HepG2 (cell line): Measurements from ENCODE around the gene NRG2. TPM values are rescaled to one million over a fixed set of nuclear protein-coding genes. Genes with fewer than 3 reads are reported as not detected.

Experiments
- ATAC-seq: fragments of 200-7000 bp; cut with Tn5 transposase; 3 replicates; pipeline ENCODE4 v1.9.1; 2020; ENCODE audit warnings: mild to moderate bottlenecking, moderate library complexity
- BruUV-seq: library from RNA; stranded (reverse); fragments of 400-500 nt; replicated peaks from 2 replicates; lab custom pipeline; 2021; lab: Mats Ljungman, UMichigan
- CTCF ChIA-PET: fragments of 300-600 bp; formaldehyde crosslinking; extraction: SDS; loops from one replicate; lab custom pipeline; 2021; ENCODE audit warnings: low total read pairs, inconsistent platforms, low intra/inter-chr PET ratio; lab: Yijun Ruan, JAX
- POLR2A ChIA-PET: fragments of 350-600 bp; sonication (Branson Sonifier 250); formaldehyde crosslinking; loops from one replicate; lab custom pipeline; 2020; ENCODE audit warnings: antibody characterized with exemption, inconsistent platforms; lab: Yijun Ruan, JAX
- DNase-seq: peaks from one replicate; pipeline ENCODE4 v3.0.0-alpha.2; 2015; ENCODE audit warnings: low spot score
- FAIRE-seq: peaks from 3 replicates; lab custom pipeline; 2011; peaks lifted over from hg19 to GRCh38; lab: Jason Lieb, UNC
- H2AFZ ChIP-seq: one replicate; pipeline ENCODE4 v1.6.1; 2011; ENCODE audit warnings: low read length, inconsistent platforms
- H3K27ac ChIP-seq: fragments of 300-600 bp; 3 replicates; pipeline ENCODE4 v1.8.0; 2011; ENCODE audit warnings: mixed run types, mild to moderate bottlenecking, mixed read lengths, low read length, inconsistent platforms; ENCODE audit not compliant: insufficient read depth; ENCODE audit errors: extremely low read length
- H3K27me3 ChIP-seq, 2 experiments: fragments of 200-600 bp in 1 of 2; 2 replicates in 1 of 2; 3 replicates in 1 of 2; pipeline versions ENCODE4 v1.6.0 to v1.8.0; 2011; ENCODE audit warnings: low read length in 2 of 2, mild to moderate bottlenecking in 2 of 2, moderate library complexity in 2 of 2, inconsistent platforms in 1 of 2; ENCODE audit not compliant: insufficient read depth in 2 of 2, control insufficient read depth in 1 of 2
- H3K36me3 ChIP-seq, 2 experiments: fragments of 200-600 bp in 1 of 2; replicated peaks in 1 of 2; 2 replicates in 1 of 2; 3 replicates in 1 of 2; pipeline versions ENCODE4 v1.5.1 to v1.8.0; 2011; ENCODE audit warnings: low read length in 2 of 2, inconsistent platforms in 1 of 2; ENCODE audit not compliant: insufficient read depth in 2 of 2, control insufficient read depth in 1 of 2
- H3K4me1 ChIP-seq: 2 replicates; pipeline ENCODE4 v1.5.1; 2012; ENCODE audit warnings: low read length, inconsistent platforms; ENCODE audit not compliant: insufficient read depth
- H3K4me2 ChIP-seq: 2 replicates; pipeline ENCODE4 v1.6.0; 2011; ENCODE audit warnings: low read depth, low read length, inconsistent platforms
- H3K4me3 ChIP-seq, 3 experiments: fragments of 200-600 bp in 1 of 3; sonication (generic), shearing (Covaris generic) in 1 of 3; replicated peaks in 1 of 3; 2 replicates each; pipeline ENCODE4 v1.5.1; 2011 to 2016; ENCODE audit warnings: low read length in 3 of 3, inconsistent platforms in 2 of 3, low read depth in 2 of 3, mild to moderate bottlenecking in 2 of 3, control low read depth in 1 of 3, mixed read lengths in 1 of 3; ENCODE audit not compliant: insufficient read depth in 1 of 3
- H3K79me2 ChIP-seq: one replicate; pipeline ENCODE4 v1.6.1; 2011; ENCODE audit warnings: low read length, inconsistent platforms; ENCODE audit not compliant: insufficient read depth
- H3K9ac ChIP-seq: 2 replicates; pipeline ENCODE4 v1.6.0; 2011; ENCODE audit warnings: mild to moderate bottlenecking, low read depth, low read length, inconsistent platforms; ENCODE audit not compliant: insufficient read depth
- H3K9me3 ChIP-seq: 2 replicates; pipeline ENCODE4 v1.5.1; 2012; ENCODE audit warnings: mild to moderate bottlenecking, low read length
- H4K20me1 ChIP-seq: 2 replicates; pipeline ENCODE4 v1.6.0; 2011; ENCODE audit warnings: inconsistent platforms, mild to moderate bottlenecking, low read length, moderate library complexity; ENCODE audit not compliant: insufficient read depth
- CBX5 ChIP-seq: sonication (generic); formaldehyde crosslinking; IDR thresholded peaks from 2 replicates; pipeline ENCODE4 v1.4.0; 2020; ENCODE audit warnings: missing genetic modification reagents, borderline replicate concordance
- IRX3 ChIP-seq: sonication (generic); formaldehyde crosslinking; IDR thresholded peaks from 2 replicates; pipeline ENCODE4 v1.8.1; 2023; ENCODE audit warnings: mild to moderate bottlenecking, low read depth, missing genetic modification reagents, borderline replicate concordance
- PRMT3 ChIP-seq: sonication (generic); formaldehyde crosslinking; IDR thresholded peaks from 2 replicates; pipeline ENCODE4 v1.8.1; 2022; ENCODE audit warnings: low read depth, mild to moderate bottlenecking, moderate library complexity, missing genetic modification reagents, borderline replicate concordance
- REST ChIP-seq, 2 experiments: IDR thresholded peaks; 2 replicates each; pipeline ENCODE4 v1.6.1; 2011 to 2012; ENCODE audit warnings: low read length in 2 of 2, borderline replicate concordance in 1 of 2, low read depth in 1 of 2, mild to moderate bottlenecking in 1 of 2, moderate library complexity in 1 of 2
- SIX4 ChIP-seq: sonication (generic); formaldehyde crosslinking; IDR thresholded peaks from 2 replicates; pipeline ENCODE4 v1.4.0; 2020; ENCODE audit warnings: missing genetic modification reagents
- SNAPC4 ChIP-seq: sonication (generic); formaldehyde crosslinking; IDR thresholded peaks from 2 replicates; pipeline ENCODE4 v1.4.0; 2020; ENCODE audit warnings: mild to moderate bottlenecking, missing genetic modification reagents
- SOX13 ChIP-seq, 3 experiments: fragments of 450-650 bp in 1 of 3; sonication (generic) in 1 of 3; formaldehyde crosslinking in 1 of 3; IDR thresholded peaks in 2 of 3; conservative IDR thresholded peaks in 1 of 3; 2 replicates each; pipeline versions ENCODE4 v1.5.0 to v1.6.1; 2016 to 2020; ENCODE audit warnings: antibody characterized with exemption in 1 of 3, mild to moderate bottlenecking in 1 of 3, missing compliant biosample characterization in 1 of 3, missing genetic modification reagents in 1 of 3, moderate library complexity in 1 of 3
- ZGPAT ChIP-seq: IDR thresholded peaks from 2 replicates; pipeline ENCODE4 v1.6.1; 2016; ENCODE audit warnings: mild to moderate bottlenecking
- ZNF121 ChIP-seq: sonication (generic); formaldehyde crosslinking; IDR thresholded peaks from 2 replicates; pipeline ENCODE4 v1.5.0; 2020; ENCODE audit warnings: mild to moderate bottlenecking, missing genetic modification reagents
- ZNF138 ChIP-seq: sonication (generic); formaldehyde crosslinking; IDR thresholded peaks from 2 replicates; pipeline ENCODE4 v1.5.0; 2020; ENCODE audit warnings: mild to moderate bottlenecking, low read depth, missing genetic modification reagents
- ZNF770 ChIP-seq: sonication (generic); formaldehyde crosslinking; IDR thresholded peaks from 2 replicates; pipeline ENCODE4 v1.5.0; 2020; ENCODE audit warnings: mild to moderate bottlenecking, missing genetic modification reagents
- WGBS: methylation state at CpG from one replicate; pipeline ENCODE4 v1.1.6; 2017; ENCODE audit warnings: low lambda C conversion rate; 5-methylcytosine and 5-hydroxymethylcytosine counted together
- in situ Hi-C: cut with HindIII; loops from 2 replicates; pipeline ENCODE4 v1.10.0; 2017; ENCODE audit warnings: low pct_unique_long_range_greater_than_20kb; ENCODE audit not compliant: extremely low pct_ligation_motif_present
- intact Hi-C: fragments of 100-400 bp; cut with micrococcal nuclease; formaldehyde crosslinking; loops from one replicate; pipeline ENCODE4 v1.10.0; 2022; ENCODE audit not compliant: unreplicated experiment
- polyA plus RNA-seq, 8 experiments: library from polyadenylated mRNA; depleted of rRNA in 3 of 8; stranded (reverse) in 7 of 8; unstranded in 1 of 8; fragments of >200 nt; fragmentation: Illumina TruSeq in 4 of 8; extraction: Trizol in 4 of 8; gene quantifications; 2 replicates each; pipeline versions ENCODE4 v1.2.1 to v1.2.3, GENCODE V29; 2011 to 2016; ENCODE audit warnings: low read depth in 4 of 8, missing spikeins in 1 of 8, mixed read lengths in 1 of 8; ENCODE audit not compliant: insufficient read depth in 1 of 8
- total RNA-seq, 5 experiments: library from RNA; depleted of rRNA; stranded (reverse); fragments of >200 nt; fragmentation: Illumina TruSeq; extraction: Trizol; gene quantifications; 2 replicates each; pipeline ENCODE4 v1.2.3, GENCODE V29; 2016; ENCODE audit warnings: low read depth in 1 of 5

The NRG2 gene
- total and polyA plus RNA-seq, 2 of the 13 experiments (the other 11 are each of a cell fraction or from before 2014, with no cell fraction given), result not detected

- H2AFZ ChIP-seq, result no peak overlapping the region
- no peaks in the 10 kb centered on the region for H3K9me3 ChIP-seq
- H3K4me2 ChIP-seq, result no peak overlapping the region
- no peak overlapping the region for H3K27ac ChIP-seq
- H3K4me3 ChIP-seq, result no peak overlapping the region
- ChIA-PET POLR2A (no interaction called here), CTCF (no interaction called here)
- no peaks in the 10 kb centered on the region for H3K4me1 ChIP-seq
- intact Hi-C loops (no loop called here), in situ Hi-C loops (no loop called here)
- H3K36me3 ChIP-seq, result no peaks in the 10 kb centered on the region
- no TSS peak for BruUV-seq
- 16% methylated on average over 4 of the region's 4 CpGs for WGBS
- no peaks in the 10 kb centered on the region for H4K20me1 ChIP-seq
- H3K27me3 ChIP-seq, result peaks cover 4 to 67% of the 10 kb centered on the region in 2 experiments; a peak in 3 of 5 replicates
- H3K9ac ChIP-seq, result no peak overlapping the region
- DNase-seq, result no peak
- FAIRE-seq, result no peak
- ATAC-seq, result no peak
- no peaks in the 10 kb centered on the region for H3K79me2 ChIP-seq
- TF ChIP-seq ZGPAT (CRISPR knock-in tag) (no peak), SNAPC4 (CRISPR knock-in tag) (no peak), PRMT3 (no peak), ZNF138 (no peak), SOX13 (IDR thresholded peaks at IDR 0.05) (no peak), SOX13 (CRISPR knock-in tag; conservative IDR thresholded peaks at IDR 0.05 in 1 of 2, IDR thresholded peaks at IDR 0.05 in 1 of 2) (no peak), REST (IDR thresholded peaks at IDR 0.05; ENCODE audit: borderline replicate concordance in 1 of 2, low read depth in 1 of 2, low read length in 2 of 2) (no peak), ZNF121 (no peak), SIX4 (CRISPR knock-in tag) (no peak), CBX5 (CRISPR knock-in tag) (no peak), ZNF770 (CRISPR knock-in tag) (no peak), IRX3 (CRISPR knock-in tag) (no peak)
These were observed 186.4 kb downstream of the NRG2 start for GRCh38 chr5:139856714-139857113.
